Measurements from ENCODE around the gene SUMF1.

SUMF1 gene

GRCh38 chr3:4416427-4416945 is 50.6 kb downstream of the SUMF1 start:
- Histone ChIP-seq H3K36me3 (ENCODE audit: control insufficient read depth in 1 of 2, insufficient read depth in 2 of 2, low read depth in 1 of 2, low read length in 2 of 2) (peaks cover 0 to 4% of the 10 kb centered on the region in 2 experiments), H3K4ac (ENCODE audit: low read depth in 1 of 2, low read length in 2 of 2) (no peak overlapping the region)
- 100% methylated on average over 3 of the region's 5 CpGs for whole genome bisulfite sequencing

DNA sequence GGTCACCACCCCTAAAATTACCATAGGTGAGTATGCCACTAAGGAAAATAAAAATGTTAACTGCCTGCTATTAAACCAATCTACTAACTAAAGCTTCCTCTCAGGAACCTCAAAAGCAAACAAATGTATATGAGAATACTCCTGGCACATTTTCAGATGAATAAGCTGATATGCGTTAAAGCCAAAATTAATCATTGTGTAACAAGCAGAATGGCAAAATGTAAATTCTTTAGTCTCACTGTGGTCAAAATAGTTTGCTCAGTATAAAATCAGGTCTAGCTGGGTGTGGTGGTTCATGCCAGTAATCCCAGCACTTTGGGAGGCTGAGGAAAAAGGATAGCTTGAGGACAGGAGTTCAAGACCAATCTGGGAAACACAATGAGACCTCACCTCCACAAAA is 53.6 kb downstream of the SUMF1 start:
- Histone ChIP-seq H3K9me3 (ENCODE audit: control insufficient read depth, low read length) (no peaks in the 10 kb centered on the region), H2BK120ac (ENCODE audit: low read depth, low read length) (no peak overlapping the region), H2BK12ac (ENCODE audit: low read length in 2 of 2) (no peak overlapping the region), H2AK5ac (ENCODE audit: low read length, severe bottlenecking) (no peak overlapping the region), H3K14ac (ENCODE audit: low read length in 2 of 2) (no peak overlapping the region), H3K18ac (ENCODE audit: low read depth in 1 of 2, low read length in 2 of 2) (no peak overlapping the region), H2AFZ (ENCODE audit: low read depth, low read length) (no peak overlapping the region), H3K27ac (ENCODE audit: low read length, poor library complexity, severe bottlenecking) (no peak overlapping the region), H3K4me1 (ENCODE audit: control insufficient read depth, insufficient read depth, low read depth, low read length) (peaks cover 10% of the 10 kb centered on the region), H3K23ac (ENCODE audit: low read length in 2 of 2) (no peak overlapping the region), H3K79me1 (replicated peaks; ENCODE audit: low read length, poor library complexity, severe bottlenecking) (no peaks in the 10 kb centered on the region), H2BK15ac (ENCODE audit: low read depth, poor library complexity, severe bottlenecking) (no peak overlapping the region), H3K4ac (ENCODE audit: low read depth in 1 of 2, low read length in 2 of 2) (no peak overlapping the region), H3K27me3 (ENCODE audit: control insufficient read depth in 1 of 2, insufficient read depth in 1 of 2, low read length in 2 of 2) (no peaks in the 10 kb centered on the region), H3K4me3 (ENCODE audit: insufficient read depth in 1 of 2, low read depth in 1 of 2, low read length in 2 of 2) (no peak overlapping the region), H3K4me2 (ENCODE audit: low read length, poor library complexity, severe bottlenecking) (no peak overlapping the region), H4K91ac (ENCODE audit: low read length) (no peak overlapping the region), H3K9ac (ENCODE audit: low read length) (no peak overlapping the region), H3K36me3 (ENCODE audit: control insufficient read depth in 1 of 2, insufficient read depth in 2 of 2, low read depth in 1 of 2, low read length in 2 of 2) (peaks cover 0 to 8% of the 10 kb centered on the region in 2 experiments), H4K8ac (ENCODE audit: low read length) (no peak overlapping the region), H2BK5ac (ENCODE audit: low read depth, low read length, poor library complexity, severe bottlenecking) (no peak overlapping the region)
- WGBS = 100% methylated on average over 1 of the region's 1 CpG
- no peak for DNase-seq

More at GRCh38 chr3:4416427-4416945, 50.6 kb downstream of the SUMF1 start:
- Histone ChIP-seq H2BK12ac (ENCODE audit: low read length in 2 of 2) (no peak overlapping the region), H3K27ac (ENCODE audit: low read length, poor library complexity, severe bottlenecking) (no peak overlapping the region), H3K9me3 (ENCODE audit: control insufficient read depth, low read length) (no peaks in the 10 kb centered on the region), H3K4me3 (ENCODE audit: insufficient read depth in 1 of 2, low read depth in 1 of 2, low read length in 2 of 2) (no peak overlapping the region), H3K18ac (ENCODE audit: low read depth in 1 of 2, low read length in 2 of 2) (no peak overlapping the region), H2BK120ac (ENCODE audit: low read depth, low read length) (no peak overlapping the region), H2BK15ac (ENCODE audit: low read depth, poor library complexity, severe bottlenecking) (no peak overlapping the region), H3K9ac (ENCODE audit: low read length) (no peak overlapping the region), H3K4me1 (ENCODE audit: control insufficient read depth, insufficient read depth, low read depth, low read length) (peaks cover 14% of the 10 kb centered on the region), H2AK5ac (ENCODE audit: low read length, severe bottlenecking) (no peak overlapping the region), H3K4me2 (ENCODE audit: low read length, poor library complexity, severe bottlenecking) (no peak overlapping the region), H4K8ac (ENCODE audit: low read length) (no peak overlapping the region), H3K27me3 (ENCODE audit: control insufficient read depth in 1 of 2, insufficient read depth in 1 of 2, low read length in 2 of 2) (no peaks in the 10 kb centered on the region), H3K79me1 (replicated peaks; ENCODE audit: low read length, poor library complexity, severe bottlenecking) (peaks cover 7% of the 10 kb centered on the region), H2AFZ (ENCODE audit: low read depth, low read length) (no peak overlapping the region), H2BK5ac (ENCODE audit: low read depth, low read length, poor library complexity, severe bottlenecking) (no peak overlapping the region), H3K23ac (ENCODE audit: low read length in 2 of 2) (no peak overlapping the region), H3K14ac (ENCODE audit: low read length in 2 of 2) (no peak overlapping the region), H4K91ac (ENCODE audit: low read length) (no peak overlapping the region)
- DNase-seq = no peak

DNA sequence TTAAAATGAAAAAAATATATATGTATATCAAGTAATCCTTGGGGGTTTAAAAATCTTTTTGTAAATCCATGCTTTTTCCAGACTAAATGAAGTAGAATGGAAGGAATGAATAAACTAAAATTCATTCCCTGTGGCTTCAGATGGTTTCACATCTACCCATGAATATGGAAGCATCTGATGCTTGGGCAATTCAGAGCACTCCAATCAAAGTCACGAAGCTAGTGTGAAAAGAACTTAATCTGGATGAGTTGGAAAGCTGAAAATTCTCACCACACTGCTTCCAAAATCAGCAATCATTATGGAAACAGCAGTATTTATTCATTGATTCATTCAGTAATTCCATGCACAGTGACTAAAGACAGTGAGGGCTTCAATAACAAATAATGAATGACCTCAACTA is 55.2 kb downstream of the SUMF1 start:
- no peak overlapping the region for H4K8ac ChIP-seq (ENCODE audit: low read length)
- no peak overlapping the region for H2BK15ac ChIP-seq (ENCODE audit: low read depth, poor library complexity, severe bottlenecking)
- peaks cover 0 to 9% of the 10 kb centered on the region in 2 experiments for H3K36me3 ChIP-seq (ENCODE audit: control insufficient read depth in 1 of 2, insufficient read depth in 2 of 2, low read depth in 1 of 2, low read length in 2 of 2)
- H3K9me3 ChIP-seq (ENCODE audit: control insufficient read depth, low read length) = no peaks in the 10 kb centered on the region
- no peak overlapping the region for H3K4me3 ChIP-seq (ENCODE audit: insufficient read depth in 1 of 2, low read depth in 1 of 2, low read length in 2 of 2)
- H3K18ac ChIP-seq (ENCODE audit: low read depth in 1 of 2, low read length in 2 of 2) = no peak overlapping the region
- no peak overlapping the region for H2BK5ac ChIP-seq (ENCODE audit: low read depth, low read length, poor library complexity, severe bottlenecking)
- no peak overlapping the region for H2BK120ac ChIP-seq (ENCODE audit: low read depth, low read length)
- H2AFZ ChIP-seq (ENCODE audit: low read depth, low read length) = no peak overlapping the region
- H3K4me1 ChIP-seq (ENCODE audit: control insufficient read depth, insufficient read depth, low read depth, low read length) = peaks cover 3% of the 10 kb centered on the region
- H3K23ac ChIP-seq (ENCODE audit: low read length in 2 of 2) = no peak overlapping the region
- H4K91ac ChIP-seq (ENCODE audit: low read length) = no peak overlapping the region
- H3K14ac ChIP-seq (ENCODE audit: low read length in 2 of 2) = no peak overlapping the region
- H3K27ac ChIP-seq (ENCODE audit: low read length, poor library complexity, severe bottlenecking) = no peak overlapping the region
- no peak overlapping the region for H2BK12ac ChIP-seq (ENCODE audit: low read length in 2 of 2)
- H3K4ac ChIP-seq (ENCODE audit: low read depth in 1 of 2, low read length in 2 of 2) = no peak overlapping the region
- no peak overlapping the region for H3K9ac ChIP-seq (ENCODE audit: low read length)
- H3K4me2 ChIP-seq (ENCODE audit: low read length, poor library complexity, severe bottlenecking) = no peak overlapping the region
- H2AK5ac ChIP-seq (ENCODE audit: low read length, severe bottlenecking) = no peak overlapping the region
- DNase-seq = no peak
- WGBS = no CpG with 5 or more reads among the region's 1 CpG
- no peaks in the 10 kb centered on the region for H3K79me1 ChIP-seq (replicated peaks; ENCODE audit: low read length, poor library complexity, severe bottlenecking)
- H3K27me3 ChIP-seq (ENCODE audit: control insufficient read depth in 1 of 2, insufficient read depth in 1 of 2, low read length in 2 of 2) = no peaks in the 10 kb centered on the region

DNA sequence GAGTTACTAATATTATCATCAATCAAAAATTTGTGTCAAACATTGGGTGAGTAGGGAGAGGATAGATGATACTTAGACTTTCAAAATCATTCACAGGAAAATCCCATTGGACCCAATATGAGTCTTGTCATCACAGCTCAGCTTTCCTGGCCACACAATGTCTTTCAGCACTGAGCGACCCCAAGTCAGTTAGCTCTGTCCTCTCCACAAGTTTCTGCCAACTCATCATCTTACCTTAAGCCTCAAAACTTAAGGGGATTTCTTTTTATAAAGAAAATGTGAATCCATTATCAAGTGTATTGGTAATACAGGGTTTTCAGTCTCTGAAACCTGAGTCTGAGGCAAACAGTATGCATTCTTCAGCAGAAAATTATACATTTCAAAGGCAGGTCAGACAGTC is 55.8 kb downstream of the SUMF1 start:
- H3K4me1 ChIP-seq (ENCODE audit: control insufficient read depth, insufficient read depth, low read depth, low read length) = peaks cover 5% of the 10 kb centered on the region
- no CpG with 5 or more reads among the region's 1 CpG for WGBS

More for the DNA sequence above, 55.8 kb downstream of the SUMF1 start:
- Histone ChIP-seq H3K4me3 (ENCODE audit: insufficient read depth in 1 of 2, low read depth in 1 of 2, low read length in 2 of 2) (no peak overlapping the region), H3K9me3 (ENCODE audit: control insufficient read depth, low read length) (no peaks in the 10 kb centered on the region), H3K36me3 (ENCODE audit: control insufficient read depth in 1 of 2, insufficient read depth in 2 of 2, low read depth in 1 of 2, low read length in 2 of 2) (peaks cover 0 to 11% of the 10 kb centered on the region in 2 experiments), H2AK5ac (ENCODE audit: low read length, severe bottlenecking) (no peak overlapping the region), H4K8ac (ENCODE audit: low read length) (no peak overlapping the region), H2BK120ac (ENCODE audit: low read depth, low read length) (no peak overlapping the region), H3K27ac (ENCODE audit: low read length, poor library complexity, severe bottlenecking) (no peak overlapping the region), H3K27me3 (ENCODE audit: control insufficient read depth in 1 of 2, insufficient read depth in 1 of 2, low read length in 2 of 2) (no peaks in the 10 kb centered on the region), H3K14ac (ENCODE audit: low read length in 2 of 2) (no peak overlapping the region), H2BK15ac (ENCODE audit: low read depth, poor library complexity, severe bottlenecking) (no peak overlapping the region), H2BK12ac (ENCODE audit: low read length in 2 of 2) (no peak overlapping the region), H3K4me2 (ENCODE audit: low read length, poor library complexity, severe bottlenecking) (no peak overlapping the region), H3K18ac (ENCODE audit: low read depth in 1 of 2, low read length in 2 of 2) (no peak overlapping the region), H3K23ac (ENCODE audit: low read length in 2 of 2) (no peak overlapping the region), H4K91ac (ENCODE audit: low read length) (no peak overlapping the region), H3K4ac (ENCODE audit: low read depth in 1 of 2, low read length in 2 of 2) (no peak overlapping the region), H2BK5ac (ENCODE audit: low read depth, low read length, poor library complexity, severe bottlenecking) (no peak overlapping the region), H3K9ac (ENCODE audit: low read length) (no peak overlapping the region), H2AFZ (ENCODE audit: low read depth, low read length) (no peak overlapping the region), H3K79me1 (replicated peaks; ENCODE audit: low read length, poor library complexity, severe bottlenecking) (no peaks in the 10 kb centered on the region)
- DNase-seq = no peak
